Measurements from ENCODE around the gene METTL8.

METTL8 gene

GRCh38 chr2:171407030-171407675, 26.6 kb downstream of the METTL8 start:
- DNase-seq (ENCODE audit: insufficient read length, low spot score) (no peak), FAIRE-seq (no peak)
- no peak for TF ChIP-seq CTCF (IDR thresholded peaks at IDR 0.05; ENCODE audit: insufficient read depth, missing control alignments)

- TF ChIP-seq CTCF (IDR thresholded peaks at IDR 0.05; ENCODE audit: insufficient read depth, missing control alignments), result no peak
- FAIRE-seq, result no peak
- DNase-seq (ENCODE audit: insufficient read length, low spot score), result no peak
Measured at GRCh38 chr2:171406044-171406443, 27.7 kb downstream of the METTL8 start.

- peak; percentile 32 for FAIRE-seq
- no peak for TF ChIP-seq CTCF (IDR thresholded peaks at IDR 0.05; ENCODE audit: insufficient read depth, missing control alignments)
- no peak for DNase-seq (ENCODE audit: insufficient read length, low spot score)
Measured at GRCh38 chr2:171405546-171405945, 28.2 kb downstream of the METTL8 start.

GRCh38 chr2:171404719-171405118, 29.1 kb downstream of the METTL8 start:
- TF ChIP-seq CTCF (IDR thresholded peaks at IDR 0.05; ENCODE audit: insufficient read depth, missing control alignments), result no peak
- peak; percentile 21 for FAIRE-seq
- no peak for DNase-seq (ENCODE audit: insufficient read length, low spot score)

GRCh38 chr2:171404261-171404660, 29.5 kb downstream of the METTL8 start:
- no peak for TF ChIP-seq CTCF (IDR thresholded peaks at IDR 0.05; ENCODE audit: insufficient read depth, missing control alignments)
- FAIRE-seq (peak; percentile 73), DNase-seq (ENCODE audit: insufficient read length, low spot score) (no peak)

GRCh38 chr2:171402906-171403580, 30.7 kb downstream of the METTL8 start:
- FAIRE-seq, result no peak
- no peak for TF ChIP-seq CTCF (IDR thresholded peaks at IDR 0.05; ENCODE audit: insufficient read depth, missing control alignments)
- DNase-seq (ENCODE audit: insufficient read length, low spot score), result no peak

- no peak for TF ChIP-seq CTCF (IDR thresholded peaks at IDR 0.05; ENCODE audit: insufficient read depth, missing control alignments)
- FAIRE-seq (no peak), DNase-seq (ENCODE audit: insufficient read length, low spot score) (no peak)
Measured at GRCh38 chr2:171401947-171402346, 31.8 kb downstream of the METTL8 start.
